Subcutaneous adipose tissue (tissue), 4 donors: ENCODE data around the gene KRTAP5-6. TPM values are rescaled to one million over a fixed set of nuclear protein-coding genes. Genes with fewer than 3 reads are reported as not detected.

Experiments used
- CTCF ChIP-seq: fragments of 450-650 bp; IDR thresholded peaks from one replicate; pipeline ENCODE4 v1.5.1; 2016; ENCODE audit warnings: low read depth, mild to moderate bottlenecking, control low read depth, antibody characterized with exemption, moderate library complexity
- total RNA-seq, 4 donors: library from RNA; depleted of rRNA; stranded (reverse); fragments of >200 nt; gene quantifications; one replicate each; pipeline ENCODE4 v1.1.0, GENCODE V29; 2016

Gene KRTAP5-6
- total RNA-seq, 4 donors from 2014 or later = not detected

GRCh38 chr11:1737080-1737757, 40.2 kb downstream of the KRTAP5-6 start:
- no peak for TF ChIP-seq CTCF

GRCh38 chr11:1738380-1738779, 41.4 kb downstream of the KRTAP5-6 start:
- no peak for TF ChIP-seq CTCF

- no peak for TF ChIP-seq CTCF
Observed at GRCh38 chr11:1739576-1739975, 42.6 kb downstream of the KRTAP5-6 start.

GRCh38 chr11:1740786-1741530, 44.0 kb downstream of the KRTAP5-6 start:
- TF ChIP-seq CTCF = no peak

- TF ChIP-seq CTCF = no peak
Observed at GRCh38 chr11:1741741-1742140, 44.7 kb downstream of the KRTAP5-6 start.

GRCh38 chr11:1742371-1742770, 45.4 kb downstream of the KRTAP5-6 start:
- TF ChIP-seq CTCF = no peak

GRCh38 chr11:1742869-1743584, 46.0 kb downstream of the KRTAP5-6 start:
- no peak for TF ChIP-seq CTCF
